Panc1 (cell line): ENCODE results near the gene HSD17B11.

Source experiments
- CTCF ChIP-seq: fragments of 450-650 bp; IDR thresholded peaks from 2 replicates; pipeline ENCODE4 v1.5.1; 2017; ENCODE audit warnings: mild to moderate bottlenecking
- POLR2AphosphoS5 ChIP-seq: IDR thresholded peaks from 2 replicates; pipeline ENCODE4 v1.6.1; 2012; ENCODE audit warnings: mild to moderate bottlenecking, low read depth, low read length, moderate library complexity
- REST ChIP-seq, 2 experiments: IDR thresholded peaks; 2 replicates each; pipeline ENCODE4 v1.6.1; 2011 to 2012; ENCODE audit warnings: low read depth in 2 of 2, control low read depth in 1 of 2, low read length in 1 of 2, mild to moderate bottlenecking in 1 of 2, moderate library complexity in 1 of 2; ENCODE audit not compliant: insufficient read depth in 1 of 2
- SIN3A ChIP-seq: IDR thresholded peaks from 2 replicates; pipeline ENCODE4 v1.6.1; 2012; ENCODE audit warnings: low read depth, mild to moderate bottlenecking, low read length, moderate library complexity, borderline replicate concordance; ENCODE audit not compliant: insufficient read depth
- TCF7L2 ChIP-seq: IDR thresholded peaks from 2 replicates; pipeline ENCODE4 v1.6.1; 2011; ENCODE audit warnings: mild to moderate bottlenecking, low read depth, low read length, inconsistent platforms

GRCh38 chr4:87414816-87415215 lies 23.8 kb upstream of the HSD17B11 start:
- TF ChIP-seq CTCF: no peak
- TF ChIP-seq SIN3A: no peak
- no peak for TF ChIP-seq REST (IDR thresholded peaks at IDR 0.05; ENCODE audit: insufficient read depth in 1 of 2, low read depth in 2 of 2, low read length in 1 of 2)
- TF ChIP-seq POLR2AphosphoS5: no peak
- TF ChIP-seq TCF7L2: no peak
